ENCODE results near the gene EDC3. TPM values are rescaled to one million over a fixed set of nuclear protein-coding genes. Genes with fewer than 3 reads are reported as not detected.

EDC3 gene
- total RNA-seq, 1 experiment from 2014 or later, result 45.1 TPM

DNA sequence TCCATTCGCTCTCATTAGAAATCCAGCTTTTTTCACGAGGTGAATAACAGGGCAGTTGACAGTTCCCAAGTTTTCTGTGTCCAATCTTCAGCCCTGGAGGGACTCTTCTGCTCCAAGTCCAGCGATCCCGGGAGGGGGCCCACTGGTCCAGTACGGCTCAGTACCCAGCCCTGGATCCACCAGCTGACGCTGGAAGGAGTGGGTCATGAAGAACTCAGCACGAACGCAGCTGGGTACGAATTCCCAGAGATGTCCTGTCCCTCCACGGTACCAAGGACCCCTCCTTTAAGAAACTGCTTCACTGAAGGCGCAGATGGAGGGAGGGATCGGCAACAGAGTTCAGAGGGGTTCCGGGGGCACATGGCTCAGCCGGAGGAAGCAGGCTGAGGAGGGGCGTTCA is 96.7 kb downstream of the EDC3 start:
- Histone ChIP-seq H3K9ac (ENCODE audit: low read length) (no peak overlapping the region), H3K36me3 (ENCODE audit: control insufficient read depth in 1 of 2, insufficient read depth in 2 of 2, low read length in 2 of 2) (no peaks in the 10 kb centered on the region), H3K4me2 (ENCODE audit: low read length) (no peak overlapping the region), H3K9me2 (ENCODE audit: insufficient read depth) (no peaks in the 10 kb centered on the region), H3K79me2 (ENCODE audit: insufficient read depth, low read length) (no peaks in the 10 kb centered on the region), H4K20me1 (ENCODE audit: insufficient read depth) (no peaks in the 10 kb centered on the region), H3K4me3 (replicated peaks in 1 of 2; ENCODE audit: low read depth in 1 of 2, low read length in 2 of 2) (no peak overlapping the region), H3K4me1 (ENCODE audit: control insufficient read depth in 1 of 2, insufficient read depth in 2 of 2, low read length in 2 of 2) (peaks cover 6 to 13% of the 10 kb centered on the region in 2 experiments), H3K27ac (ENCODE audit: low read depth, low read length) (no peak overlapping the region), H2AFZ (ENCODE audit: low read depth, low read length, poor library complexity, severe bottlenecking) (no peak overlapping the region), H3K27me3 (ENCODE audit: insufficient read depth, low read length) (no peaks in the 10 kb centered on the region), H3K9me3 (ENCODE audit: control insufficient read depth in 1 of 2, insufficient read depth in 1 of 2, low read depth in 1 of 2, low read length in 2 of 2) (no peaks in the 10 kb centered on the region)
- TF ChIP-seq TCF7L2 (IDR thresholded peaks at IDR 0.05; ENCODE audit: borderline replicate concordance, extremely low read depth, insufficient read depth, insufficient read length) (no peak), EGR1 (IDR thresholded peaks at IDR 0.05; ENCODE audit: low read depth) (no peak), EZH2phosphoT487 (IDR thresholded peaks at IDR 0.05; ENCODE audit: borderline replicate concordance) (no peak), YY1 (IDR thresholded peaks at IDR 0.05; ENCODE audit: extremely low read depth, insufficient replicate concordance, low read depth, low read length) (no peak), ZNF274 (IDR thresholded peaks at IDR 0.05; ENCODE audit: low read depth, low read length) (no peak), SIN3A (IDR thresholded peaks at IDR 0.05; ENCODE audit: low read depth) (no peak), EZH2 (IDR thresholded peaks at IDR 0.05) (no peak), RAD21 (IDR thresholded peaks at IDR 0.05; ENCODE audit: low read depth) (no peak), ZFX (IDR thresholded peaks at IDR 0.05) (no peak), SRF (IDR thresholded peaks at IDR 0.05; ENCODE audit: low read depth) (no peak), FOSL1 (IDR thresholded peaks at IDR 0.05; ENCODE audit: low read depth) (no peak), SP1 (IDR thresholded peaks at IDR 0.05; ENCODE audit: low read depth) (no peak)
- TF ChIP-seq, protein P1, sequence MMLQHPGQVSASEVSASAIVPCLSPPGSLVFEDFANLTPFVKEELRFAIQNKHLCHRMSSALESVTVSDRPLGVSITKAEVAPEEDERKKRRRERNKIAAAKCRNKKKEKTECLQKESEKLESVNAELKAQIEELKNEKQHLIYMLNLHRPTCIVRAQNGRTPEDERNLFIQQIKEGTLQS (IDR thresholded peaks at IDR 0.05), result no peak
- CTCF ChIA-PET, result interaction anchor here (1.0 kb wide), 2 partner anchors 10 to 22 kb away, joined by 3 read pairs; no protein-coding TSS in a partner anchor
- ATAC-seq, result no peak
- intact Hi-C loops (cut with micrococcal nuclease), result no loop called here
- RAD21 ChIA-PET (ENCODE audit: low non-redundant PET in 1 of 2, low total read pairs in 2 of 2, uncharacterized antibody in 2 of 2, unreplicated experiment in 2 of 2), result no interaction called here
- no TSS peak for BruUV-seq (replicated peaks)
- POLR2A ChIA-PET, result no interaction called here
- no peak for DNase-seq (ENCODE audit: low read depth, low spot score)
